ENCODE results near the gene TUFT1. TPM values are rescaled to one million over a fixed set of nuclear protein-coding genes. Genes with fewer than 3 reads are reported as not detected.

TUFT1 gene
- total RNA-seq, 1 experiment from 2014 or later, result 2.6 TPM

- intact Hi-C loops (cut with micrococcal nuclease; ENCODE audit: unreplicated experiment), result no loop called here
- TF ChIP-seq EZH2 (IDR thresholded peaks at IDR 0.05; ENCODE audit: borderline replicate concordance, low read depth, low read length, poor library complexity, severe bottlenecking), result no peak
- TF ChIP-seq, protein P1, sequence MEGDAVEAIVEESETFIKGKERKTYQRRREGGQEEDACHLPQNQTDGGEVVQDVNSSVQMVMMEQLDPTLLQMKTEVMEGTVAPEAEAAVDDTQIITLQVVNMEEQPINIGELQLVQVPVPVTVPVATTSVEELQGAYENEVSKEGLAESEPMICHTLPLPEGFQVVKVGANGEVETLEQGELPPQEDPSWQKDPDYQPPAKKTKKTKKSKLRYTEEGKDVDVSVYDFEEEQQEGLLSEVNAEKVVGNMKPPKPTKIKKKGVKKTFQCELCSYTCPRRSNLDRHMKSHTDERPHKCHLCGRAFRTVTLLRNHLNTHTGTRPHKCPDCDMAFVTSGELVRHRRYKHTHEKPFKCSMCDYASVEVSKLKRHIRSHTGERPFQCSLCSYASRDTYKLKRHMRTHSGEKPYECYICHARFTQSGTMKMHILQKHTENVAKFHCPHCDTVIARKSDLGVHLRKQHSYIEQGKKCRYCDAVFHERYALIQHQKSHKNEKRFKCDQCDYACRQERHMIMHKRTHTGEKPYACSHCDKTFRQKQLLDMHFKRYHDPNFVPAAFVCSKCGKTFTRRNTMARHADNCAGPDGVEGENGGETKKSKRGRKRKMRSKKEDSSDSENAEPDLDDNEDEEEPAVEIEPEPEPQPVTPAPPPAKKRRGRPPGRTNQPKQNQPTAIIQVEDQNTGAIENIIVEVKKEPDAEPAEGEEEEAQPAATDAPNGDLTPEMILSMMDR (conservative IDR thresholded peaks at IDR 0.05; ENCODE audit: low read depth, low read length), result no peak
- CTCF ChIA-PET, result no interaction called here
- Histone ChIP-seq H3K27me3 (replicated peaks; ENCODE audit: insufficient read depth, low read depth, low read length, poor library complexity) (no peaks in the 10 kb centered on the region), H3K4me1 (ENCODE audit: insufficient read depth, low read length, poor library complexity, severe bottlenecking) (peaks cover 13% of the 10 kb centered on the region), H3K4me3 (ENCODE audit: low read depth, low read length, poor library complexity, severe bottlenecking) (no peak overlapping the region), H3K9me3 (ENCODE audit: low read depth, low read length, poor library complexity, severe bottlenecking) (no peaks in the 10 kb centered on the region), H3K27ac (ENCODE audit: low read depth, low read length, poor library complexity, severe bottlenecking) (no peak overlapping the region), H3K36me3 (ENCODE audit: insufficient read depth, low read length, poor library complexity, severe bottlenecking) (peaks cover 5% of the 10 kb centered on the region)
- no TSS peak for BruUV-seq (replicated peaks)
- POLR2A ChIA-PET (ENCODE audit: low non-redundant PET), result no interaction called here
- no peak for DNase-seq (ENCODE audit: low spot score)
Observed at GRCh38 chr1:151610142-151610541, 70.0 kb downstream of the TUFT1 start.

- Histone ChIP-seq H3K9me3 (ENCODE audit: low read depth, low read length, poor library complexity, severe bottlenecking) (no peaks in the 10 kb centered on the region), H3K36me3 (ENCODE audit: insufficient read depth, low read length, poor library complexity, severe bottlenecking) (peaks cover 5% of the 10 kb centered on the region), H3K27ac (ENCODE audit: low read depth, low read length, poor library complexity, severe bottlenecking) (peak overlapping the region; percentile 97), H3K4me3 (ENCODE audit: low read depth, low read length, poor library complexity, severe bottlenecking) (peak overlapping the region; percentile 84), H3K4me1 (ENCODE audit: insufficient read depth, low read length, poor library complexity, severe bottlenecking) (peaks cover 13% of the 10 kb centered on the region), H3K27me3 (replicated peaks; ENCODE audit: insufficient read depth, low read depth, low read length, poor library complexity) (no peaks in the 10 kb centered on the region)
- DNase-seq (ENCODE audit: low spot score), result peak; percentile 37
- ChIA-PET CTCF (no interaction called here), POLR2A (ENCODE audit: low non-redundant PET) (no interaction called here)
- intact Hi-C loops (cut with micrococcal nuclease; ENCODE audit: unreplicated experiment), result no loop called here
- TF ChIP-seq EZH2 (IDR thresholded peaks at IDR 0.05; ENCODE audit: borderline replicate concordance, low read depth, low read length, poor library complexity, severe bottlenecking), result no peak
- TF ChIP-seq, protein P1 (conservative IDR thresholded peaks at IDR 0.05; ENCODE audit: low read depth, low read length), result no peak
- BruUV-seq (replicated peaks), result no TSS peak
Observed at GRCh38 chr1:151611288-151611790, 71.2 kb downstream of the TUFT1 start.

DNA sequence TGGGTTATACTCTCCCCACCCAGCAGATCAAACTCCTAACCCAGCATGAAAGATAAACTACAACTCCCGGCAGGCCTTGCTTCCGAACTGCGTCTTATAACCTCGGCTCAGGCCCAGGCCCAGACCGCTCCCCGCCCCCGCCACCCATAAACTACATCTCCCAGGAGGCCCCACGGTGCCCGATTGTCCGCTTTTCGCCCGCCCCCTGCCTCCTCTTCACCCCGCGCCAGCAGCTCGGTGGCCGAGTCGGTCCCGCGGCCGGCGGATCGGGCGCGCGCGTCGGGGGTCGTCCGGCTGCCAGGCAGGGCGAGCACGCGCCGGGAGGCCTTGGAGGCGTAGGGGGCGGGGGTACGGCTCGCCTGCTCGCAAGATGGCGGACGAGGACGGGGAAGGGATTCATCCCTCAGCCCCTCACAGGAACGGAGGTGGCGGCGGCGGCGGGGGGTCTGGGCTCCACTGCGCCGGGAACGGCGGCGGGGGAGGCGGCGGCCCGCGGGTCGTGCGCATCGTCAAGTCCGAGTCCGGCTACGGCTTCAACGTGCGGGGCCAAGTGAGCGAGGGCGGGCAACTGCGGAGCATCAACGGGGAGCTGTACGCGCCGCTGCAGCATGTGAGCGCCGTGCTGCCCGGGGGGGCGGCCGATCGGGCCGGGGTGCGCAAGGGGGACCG, 71.9 kb downstream of the TUFT1 start, which contains the start of gene SNX27:
TSS of gene SNX27 (plus strand) at position 219 of the 669 bp plus-strand sequence. CDS start at position 371, 152 bp downstream.
- H3K27ac ChIP-seq (ENCODE audit: low read depth, low read length, poor library complexity, severe bottlenecking), result peak within 1 kb of the TSS; percentile 97
- no peaks in the 10 kb centered on the region for H3K9me3 ChIP-seq (ENCODE audit: low read depth, low read length, poor library complexity, severe bottlenecking)
- TF ChIP-seq EZH2 (IDR thresholded peaks at IDR 0.05; ENCODE audit: borderline replicate concordance, low read depth, low read length, poor library complexity, severe bottlenecking), result no peak
- TF ChIP-seq, protein P1 (conservative IDR thresholded peaks at IDR 0.05; ENCODE audit: low read depth, low read length), result no peak
- H3K36me3 ChIP-seq (ENCODE audit: insufficient read depth, low read length, poor library complexity, severe bottlenecking), result peaks cover 5% of the 10 kb centered on the region
- H3K27me3 ChIP-seq (replicated peaks; ENCODE audit: insufficient read depth, low read depth, low read length, poor library complexity), result no peaks in the 10 kb centered on the region
- intact Hi-C loops (cut with micrococcal nuclease; ENCODE audit: unreplicated experiment), result no loop called here
- POLR2A ChIA-PET (ENCODE audit: low non-redundant PET), result interaction anchor here (0.6 kb wide), 1 partner anchor 287 kb away, joined by 3 read pairs; no protein-coding TSS in a partner anchor
- H3K4me3 ChIP-seq (ENCODE audit: low read depth, low read length, poor library complexity, severe bottlenecking), result peak within 1 kb of the TSS; percentile 84
- H3K4me1 ChIP-seq (ENCODE audit: insufficient read depth, low read length, poor library complexity, severe bottlenecking), result peaks cover 13% of the 10 kb centered on the region
- CTCF ChIA-PET, result no interaction called here
- BruUV-seq (replicated peaks), result no TSS peak
- DNase-seq (ENCODE audit: low spot score), result peak; percentile 97

Measured in A673 (cell line).